HepG2 (cell line): ENCODE results near the gene NDUFAF8. TPM values are rescaled to one million over a fixed set of nuclear protein-coding genes. Genes with fewer than 3 reads are reported as not detected.
A peak's percentile ranks its signal among the peaks of the same experiment; 100 is the strongest.

ENCODE experiments used
- HIVEP1 ChIP-seq: sonication (generic); formaldehyde crosslinking; IDR thresholded peaks from 2 replicates; pipeline ENCODE4 v1.4.0; 2020; ENCODE audit warnings: mild to moderate bottlenecking, missing genetic modification reagents
- PAX8 ChIP-seq: sonication (generic); formaldehyde crosslinking; IDR thresholded peaks from 2 replicates; pipeline ENCODE4 v1.8.0; 2022; ENCODE audit warnings: mild to moderate bottlenecking, missing genetic modification reagents, borderline replicate concordance
- TSC22D2 ChIP-seq: sonication (generic); formaldehyde crosslinking; IDR thresholded peaks from 2 replicates; pipeline ENCODE4 v1.5.1; 2020; ENCODE audit warnings: missing genetic modification reagents, mild to moderate bottlenecking, borderline replicate concordance
- ZNF274 ChIP-seq: sonication (generic); formaldehyde crosslinking; IDR thresholded peaks from 2 replicates; pipeline ENCODE4 v1.5.1; 2020; ENCODE audit warnings: mild to moderate bottlenecking, missing genetic modification reagents
- ZNF407 ChIP-seq: sonication (generic); formaldehyde crosslinking; IDR thresholded peaks from one replicate; pipeline ENCODE4 v1.5.1; 2020; ENCODE audit warnings: mild to moderate bottlenecking, missing genetic modification reagents; ENCODE audit errors: not compliant biosample characterization
- ZNF605 ChIP-seq: sonication (generic); formaldehyde crosslinking; IDR thresholded peaks from 2 replicates; pipeline ENCODE4 v1.8.0; 2022; ENCODE audit warnings: mild to moderate bottlenecking, missing genetic modification reagents
- ZNF713 ChIP-seq: sonication (generic); formaldehyde crosslinking; IDR thresholded peaks from 2 replicates; pipeline ENCODE4 v1.4.0; 2020; ENCODE audit warnings: mild to moderate bottlenecking, missing genetic modification reagents
- polyA plus RNA-seq, 8 experiments: library from polyadenylated mRNA; depleted of rRNA in 3 of 8; stranded (reverse) in 7 of 8; unstranded in 1 of 8; fragments of >200 nt; fragmentation: Illumina TruSeq in 4 of 8; extraction: Trizol in 4 of 8; gene quantifications; 2 replicates each; pipeline versions ENCODE4 v1.2.1 to v1.2.3, GENCODE V29; 2011 to 2016; ENCODE audit warnings: low read depth in 4 of 8, missing spikeins in 1 of 8, mixed read lengths in 1 of 8; ENCODE audit not compliant: insufficient read depth in 1 of 8
- total RNA-seq, 5 experiments: library from RNA; depleted of rRNA; stranded (reverse); fragments of >200 nt; fragmentation: Illumina TruSeq; extraction: Trizol; gene quantifications; 2 replicates each; pipeline ENCODE4 v1.2.3, GENCODE V29; 2016; ENCODE audit warnings: low read depth in 1 of 5

Gene NDUFAF8
- total and polyA plus RNA-seq, 2 of the 13 experiments (the other 11 are each of a cell fraction or from before 2014, with no cell fraction given) = 75.6 to 233 TPM

GRCh38 chr17:81241203-81241602 is 2.1 kb downstream of the NDUFAF8 start (continued):
- TF ChIP-seq ZNF274 = no peak
- TF ChIP-seq ZNF407 (CRISPR knock-in tag) = peak; percentile 9
- no peak for TF ChIP-seq PAX8 (CRISPR knock-in tag)
- TF ChIP-seq TSC22D2 (CRISPR knock-in tag) = no peak
- no peak for TF ChIP-seq ZNF713
- TF ChIP-seq HIVEP1 = 0 out of 2 replicates have a peak, but pooled peaks have one; percentile 18
- TF ChIP-seq ZNF605 (CRISPR knock-in tag) = 0 out of 2 replicates have a peak, but pooled peaks have one; percentile 62
